HG03378 (cell line): ENCODE measurements around the gene ITGB1BP2.
"Not testable (repeated sequence)": the region's sequence is repeated elsewhere in the genome, so short reads cannot be mapped to it uniquely, and the experiment has no call there.

Experiments
- ATAC-seq: cut with Tn5 transposase; IDR thresholded peaks from one replicate; pipeline ENCODE4 v1.9.1; 2021; ENCODE audit warnings: mild to moderate bottlenecking, moderate library complexity; ENCODE audit not compliant: unreplicated experiment

Gene ITGB1BP2

DNA sequence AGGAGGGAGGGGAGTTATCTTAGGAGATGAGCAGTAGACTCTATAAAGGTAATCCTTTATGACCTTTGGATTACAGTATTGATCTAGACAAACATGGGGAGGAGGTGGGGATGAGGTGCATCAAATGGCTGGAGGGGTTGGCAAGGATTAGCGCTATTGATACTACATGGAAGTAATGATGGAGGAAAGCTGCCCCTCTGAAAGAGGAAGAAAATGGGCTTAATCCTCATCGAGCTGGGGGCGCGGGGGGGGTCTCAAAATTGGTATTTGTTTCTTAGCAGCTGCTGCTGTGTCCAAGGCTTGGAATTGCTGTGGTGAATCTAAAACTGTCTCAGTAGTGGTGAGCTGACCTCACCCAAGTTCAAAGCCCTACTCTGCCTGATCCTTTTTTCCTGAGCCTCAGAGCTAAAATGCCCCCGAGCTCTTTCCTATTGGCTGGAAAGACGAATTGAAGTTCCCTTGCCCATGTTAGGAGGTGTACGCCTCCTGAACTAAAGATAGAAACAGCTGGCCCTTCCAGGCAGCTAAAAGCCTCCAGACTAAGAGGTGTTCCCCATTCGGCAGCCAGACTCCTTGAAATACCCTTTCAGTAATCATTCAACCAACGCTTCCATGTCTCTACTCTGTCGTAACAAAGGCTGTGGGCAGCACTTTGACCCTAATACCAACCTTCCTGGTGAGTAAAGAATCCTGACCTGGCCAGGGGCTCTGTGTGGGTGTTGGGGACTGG, at the start of gene ITGB1BP2:
Gene ITGB1BP2, plus strand, starts transcription at position 556 of the 730 bp plus-strand sequence. Its CDS starts 57 bp downstream, at position 613.
- ATAC-seq: no peak

DNA sequence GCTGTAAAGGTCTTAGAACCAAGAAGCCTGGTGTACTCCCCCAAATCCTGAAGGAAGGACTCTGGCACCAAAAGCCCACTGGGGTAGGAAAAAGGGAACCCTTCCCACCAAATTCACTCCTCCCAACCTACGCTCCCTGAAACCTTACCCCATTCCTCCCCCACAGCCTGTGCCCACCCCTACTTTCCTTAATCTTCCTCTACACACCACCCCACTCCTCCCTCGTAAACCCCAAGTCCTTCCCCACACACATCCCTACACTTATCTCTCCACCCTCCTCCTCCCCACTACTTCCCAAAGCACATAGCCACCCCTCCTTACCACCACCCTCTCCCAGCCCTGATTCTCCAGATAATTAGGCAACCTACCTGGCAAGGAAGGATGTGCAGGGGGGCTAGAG, 49.3 kb upstream of the ITGB1BP2 start:
- no peak for ATAC-seq

DNA sequence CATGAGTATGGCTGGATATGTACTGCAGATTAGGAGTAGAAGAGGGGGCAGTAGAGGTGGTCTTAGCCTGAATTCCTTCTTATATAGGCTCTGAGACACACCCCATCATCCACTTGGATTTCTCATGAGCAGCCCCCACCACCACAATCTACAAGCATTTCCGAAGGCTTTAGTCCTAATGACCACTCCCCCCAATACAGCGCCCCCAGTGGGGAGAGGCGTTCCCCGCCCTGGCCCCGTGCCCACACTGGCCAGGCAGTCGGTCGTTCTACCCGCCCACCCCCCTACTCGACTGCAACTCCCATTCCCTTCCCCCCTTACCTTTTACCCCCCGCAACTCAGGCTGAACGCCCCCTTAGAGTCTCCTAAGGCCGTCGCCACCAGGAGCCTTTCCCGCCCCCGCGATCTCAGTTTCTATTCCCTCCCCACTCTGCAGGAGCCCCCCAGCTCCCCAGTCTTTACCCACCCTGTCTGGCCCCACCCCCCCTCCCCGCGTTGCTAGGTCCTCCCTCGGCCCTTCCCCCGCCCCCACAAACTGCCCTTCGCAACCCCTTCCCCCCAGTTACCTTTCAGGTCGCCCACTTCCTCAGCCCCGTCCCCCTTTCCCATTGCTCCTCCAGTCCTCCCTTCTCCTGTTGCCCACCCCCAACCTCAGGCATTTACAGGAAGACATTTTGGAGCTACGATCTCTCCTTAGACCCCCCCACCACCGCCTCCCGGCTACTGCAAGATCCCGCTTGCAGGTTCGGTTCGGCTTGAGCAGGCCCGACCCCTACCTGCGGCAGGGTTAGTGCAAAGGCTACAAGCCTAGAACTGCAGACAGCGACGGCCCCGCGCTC, 48.1 kb upstream of the ITGB1BP2 start:
- no peak for ATAC-seq

DNA sequence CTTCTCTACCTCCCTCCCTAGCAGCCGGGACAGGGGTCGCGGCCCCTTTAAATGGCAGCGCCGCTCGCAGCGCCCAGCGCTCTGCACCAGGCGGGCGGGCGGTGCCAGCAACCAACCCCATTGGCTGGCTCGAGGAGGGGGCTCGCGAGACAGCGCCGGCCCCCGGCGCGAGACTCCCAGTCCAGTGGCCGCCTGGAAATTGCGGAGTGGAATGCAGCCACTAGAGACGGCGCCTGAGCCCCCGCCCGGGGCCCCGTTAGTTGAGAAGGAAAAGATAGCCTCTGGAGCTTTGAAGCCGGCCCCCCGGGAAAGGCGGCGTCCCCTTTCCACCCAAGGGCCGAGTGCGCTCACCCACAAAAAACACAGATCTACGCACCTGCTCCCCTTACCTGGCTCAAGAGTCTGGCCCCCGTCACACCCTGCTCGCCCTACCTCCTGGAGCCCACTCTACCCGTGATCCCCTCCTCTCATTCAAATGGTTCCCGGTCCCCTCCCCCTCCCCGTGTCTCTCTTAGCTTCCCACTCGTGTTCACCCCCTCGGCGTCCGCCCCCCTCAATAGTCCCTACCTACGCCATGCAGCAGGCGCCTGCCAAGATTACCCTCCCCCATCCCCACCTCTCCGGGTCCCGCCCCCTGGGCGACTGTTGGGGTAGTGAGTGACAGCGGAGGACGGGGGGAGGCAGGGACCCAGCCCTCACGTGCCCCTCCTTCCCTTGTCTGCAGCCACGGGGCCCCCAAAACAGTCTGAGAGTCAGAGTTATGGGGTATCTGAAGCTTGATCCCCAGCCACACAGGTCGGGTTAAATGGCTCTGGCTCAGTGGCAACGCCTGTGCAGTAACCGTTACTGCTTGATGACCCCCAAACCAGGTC, 47.2 kb upstream of the ITGB1BP2 start, which contains the start of gene ZMYM3:
Gene ZMYM3, minus strand, starts transcription at position 49 of the 872 bp plus-strand sequence. CDS start 885 bp downstream, outside the sequence.
- ATAC-seq: peak; percentile 61

DNA sequence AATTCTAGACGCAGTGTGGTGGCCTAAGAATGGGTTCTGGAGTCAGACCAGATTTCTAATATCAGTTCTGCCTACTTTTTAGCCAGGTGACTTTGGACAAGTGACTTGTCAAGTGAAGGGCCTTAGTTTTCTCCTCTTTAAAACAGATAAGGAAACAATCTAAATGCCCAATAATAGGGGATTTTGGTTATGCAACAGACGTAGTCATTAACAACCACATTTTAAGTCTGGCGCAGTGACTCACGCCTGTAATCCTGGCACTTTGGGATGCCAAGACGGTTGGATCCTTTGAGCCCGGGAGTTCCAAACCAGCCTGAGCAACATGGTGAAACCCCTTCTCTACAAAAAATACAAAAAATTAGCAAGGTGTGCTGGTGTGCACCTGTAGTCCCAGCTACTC, 45.5 kb upstream of the ITGB1BP2 start:
- no peak for ATAC-seq

DNA sequence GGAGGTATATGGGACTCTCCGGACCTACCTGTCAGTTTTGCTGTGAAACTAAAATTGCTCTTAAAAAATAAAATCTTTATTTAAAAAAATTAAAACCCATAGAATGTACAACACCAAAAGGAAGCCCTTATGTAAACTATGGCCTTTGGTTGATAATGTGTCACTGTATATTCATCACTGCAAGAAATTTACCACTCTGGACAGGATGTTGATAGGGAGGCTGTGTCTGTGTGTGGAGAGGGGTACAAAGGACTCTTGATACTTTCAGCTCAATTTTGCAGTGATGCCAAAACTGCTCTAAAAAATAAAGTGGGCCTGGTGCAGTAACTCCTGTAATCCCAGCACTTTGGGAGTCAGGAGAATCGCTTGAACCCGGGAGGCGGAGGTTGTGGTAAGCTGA, 44.7 kb upstream of the ITGB1BP2 start:
- ATAC-seq: no peak

DNA sequence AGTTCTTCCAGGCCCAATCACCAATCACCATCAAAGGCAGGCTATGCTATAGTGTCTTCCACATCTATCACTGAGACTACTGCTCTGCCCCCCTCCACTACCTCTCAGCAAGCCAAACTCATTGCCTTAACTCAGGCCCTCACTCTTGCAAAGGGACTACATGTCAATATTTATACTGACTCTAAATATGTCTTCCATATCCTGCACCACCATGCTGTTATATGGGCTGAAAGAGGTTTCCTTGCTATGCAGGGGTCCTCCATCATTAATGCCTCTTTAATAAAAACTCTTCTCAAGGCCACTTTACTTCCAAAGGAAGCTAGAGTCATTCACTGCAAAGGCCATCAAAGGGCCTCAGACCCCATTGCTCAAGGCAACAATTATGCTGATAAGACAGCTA, 32.9 kb upstream of the ITGB1BP2 start:
- ATAC-seq: not testable (repeated sequence)

DNA sequence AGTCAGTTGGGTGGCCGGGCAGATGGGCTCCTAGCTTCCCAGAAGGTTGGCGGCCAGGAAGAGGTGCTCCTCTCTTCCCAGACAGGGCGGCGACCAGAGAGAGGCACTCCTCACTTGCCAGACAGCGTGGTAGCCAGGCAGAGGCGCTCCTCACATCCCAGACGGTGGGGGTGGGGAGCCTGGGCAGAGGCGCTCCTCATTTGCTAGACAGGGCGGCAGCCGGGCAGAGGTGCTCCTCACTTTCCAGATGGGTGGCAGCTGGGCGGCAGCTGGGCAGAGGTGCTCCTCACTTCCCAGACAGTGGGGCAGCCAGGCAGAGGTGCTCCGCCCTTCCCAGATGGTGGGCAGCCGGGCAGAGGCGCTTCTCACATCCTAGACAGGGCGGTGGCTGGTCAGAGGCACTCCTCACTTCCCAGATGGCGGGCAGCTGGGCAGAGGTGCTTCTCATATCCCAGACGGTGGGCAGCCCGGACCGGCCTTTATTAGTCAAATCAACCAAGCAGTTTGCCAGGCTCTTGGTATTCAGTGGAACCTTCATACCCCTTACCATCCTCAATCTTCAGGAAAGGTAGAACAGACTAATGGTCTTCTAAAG, 31.7 kb upstream of the ITGB1BP2 start:
- ATAC-seq: no peak

DNA sequence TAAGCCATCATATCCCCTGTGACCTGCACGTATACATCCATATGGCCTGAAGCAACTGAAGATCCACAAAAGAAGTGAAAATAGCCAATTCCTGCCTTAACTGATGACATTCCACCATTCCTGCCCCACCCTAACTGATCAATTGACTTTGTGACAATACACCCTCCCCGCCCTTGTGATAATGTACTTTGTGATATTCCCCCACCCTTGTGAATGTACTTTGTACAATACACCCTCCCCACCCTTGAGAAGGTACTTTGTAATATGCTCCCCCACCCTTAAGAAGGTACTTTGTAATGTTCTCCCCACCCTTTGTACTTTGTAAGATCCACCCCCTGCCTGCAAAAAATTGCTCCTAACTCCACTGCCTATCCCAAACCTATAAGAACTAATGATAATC, 29.2 kb upstream of the ITGB1BP2 start:
- ATAC-seq: not testable (repeated sequence)

DNA sequence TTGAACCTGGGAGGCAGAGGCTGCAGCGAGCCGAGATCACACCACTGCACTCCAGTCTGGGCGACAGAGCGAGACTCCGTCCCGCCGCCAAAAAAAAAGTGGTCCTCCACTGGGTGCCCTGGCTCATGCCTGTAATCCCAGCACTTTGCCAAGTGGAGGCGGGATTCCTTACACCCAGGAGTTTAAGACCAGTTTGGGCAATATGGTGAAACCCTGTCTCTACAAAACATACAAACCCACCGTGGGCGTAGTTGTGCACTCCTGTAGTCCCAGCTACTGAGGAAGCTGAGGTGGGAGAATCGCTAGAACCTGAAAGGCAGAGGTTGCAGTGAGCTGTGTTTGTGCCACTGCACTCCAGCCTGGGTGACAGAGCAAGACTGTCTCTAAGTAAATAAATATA, 20.2 kb upstream of the ITGB1BP2 start:
- ATAC-seq: not testable (repeated sequence)

DNA sequence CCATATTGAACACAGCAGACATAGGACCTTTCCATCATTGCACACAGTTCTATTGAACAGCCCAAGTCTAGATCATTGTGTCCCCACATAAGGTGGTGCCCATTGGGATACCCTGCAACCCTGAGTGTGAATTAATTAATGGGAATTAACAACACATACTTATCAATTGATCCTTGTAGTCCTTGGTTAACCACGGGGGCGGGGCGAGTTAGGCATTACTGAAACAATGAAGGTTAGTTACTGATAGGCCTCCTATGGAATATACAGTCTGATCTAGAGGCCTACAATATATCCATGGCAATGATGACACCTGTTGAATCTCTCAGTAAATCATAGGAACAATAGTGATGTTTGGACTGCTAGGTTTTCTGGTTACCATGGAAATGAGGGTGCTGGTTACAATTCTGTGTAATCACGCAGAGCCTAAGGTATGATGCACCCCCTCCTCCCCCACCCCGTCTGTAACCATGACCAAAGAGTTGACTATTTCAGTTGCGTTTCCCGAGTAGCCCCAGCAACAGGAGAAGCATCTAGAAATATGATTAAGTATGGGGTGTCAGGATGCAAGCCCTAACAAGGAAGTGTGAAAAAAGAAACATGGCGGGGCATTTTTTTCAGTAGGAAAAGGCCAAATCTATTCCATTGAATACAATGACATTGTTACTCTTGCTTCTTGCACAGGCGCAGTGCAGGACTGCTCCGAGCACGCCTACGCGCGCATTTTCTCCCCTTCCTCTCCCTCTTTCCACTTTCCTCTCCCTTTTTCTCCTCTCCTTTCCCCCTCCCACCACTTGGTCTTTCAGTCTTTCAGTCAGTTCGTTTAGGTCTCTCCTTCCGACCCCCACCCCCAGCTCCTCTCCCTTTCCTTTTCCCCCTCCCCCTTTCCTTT, 18.8 kb upstream of the ITGB1BP2 start:
- peak; percentile 22 for ATAC-seq

DNA sequence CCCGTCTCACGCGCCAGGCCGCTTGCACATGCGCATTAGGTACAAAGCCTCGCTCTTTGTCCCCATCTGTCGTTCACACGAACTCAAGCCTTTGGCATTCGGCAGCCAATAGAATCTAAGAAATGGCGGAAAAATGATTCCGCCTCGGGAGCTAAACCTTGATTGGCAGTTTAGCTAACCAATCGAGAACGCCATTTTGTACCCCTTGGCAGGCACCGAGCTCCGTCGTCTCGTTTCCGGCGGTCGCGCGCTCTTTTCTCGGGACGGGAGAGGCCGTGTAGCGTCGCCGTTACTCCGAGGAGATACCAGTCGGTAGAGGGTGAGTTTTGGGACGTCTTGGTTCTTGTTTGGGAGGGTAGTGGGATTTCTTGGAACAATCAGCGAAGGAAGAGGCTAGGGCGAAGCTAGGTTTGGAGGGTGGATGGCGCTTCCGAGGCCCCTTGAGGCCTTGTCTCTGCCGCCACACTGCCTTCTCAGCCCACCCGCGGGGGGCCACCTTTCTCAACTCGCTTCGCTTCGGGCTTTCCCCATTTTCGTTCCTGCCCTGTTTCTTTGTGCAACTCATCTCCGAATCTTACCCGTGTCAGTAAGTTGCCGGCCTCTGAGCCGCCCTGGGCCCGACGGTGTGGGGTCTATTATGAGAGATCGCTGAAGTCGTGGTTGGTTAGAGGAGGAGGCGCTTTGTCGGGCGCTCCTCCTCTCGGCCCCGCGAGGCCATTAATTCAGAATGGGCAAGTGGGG, 18.0 kb upstream of the ITGB1BP2 start, which contains the start of gene NONO:
Gene NONO, plus strand, starts transcription at position 233 of the 741 bp plus-strand sequence. CDS start 7,003 bp downstream, outside the sequence.
- ATAC-seq: peak; percentile 90

DNA sequence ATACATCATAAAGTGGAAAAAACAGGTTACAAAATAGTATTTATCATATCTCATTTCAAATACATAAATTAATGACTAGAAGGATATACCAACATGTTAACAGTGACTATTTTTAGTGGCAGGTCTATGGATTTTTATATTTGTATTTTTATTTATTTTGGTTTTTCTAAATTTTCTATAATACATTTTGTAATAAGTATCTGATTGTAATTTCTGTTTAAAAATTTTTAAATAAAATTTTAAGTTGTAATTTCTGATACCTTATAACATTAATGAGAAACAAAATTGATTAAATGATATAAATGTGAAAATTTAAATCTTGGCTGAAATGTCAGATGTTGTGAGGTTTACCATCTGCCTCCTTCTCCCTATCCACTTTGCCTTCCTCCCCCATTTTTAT, 15.6 kb upstream of the ITGB1BP2 start:
- no peak for ATAC-seq

DNA sequence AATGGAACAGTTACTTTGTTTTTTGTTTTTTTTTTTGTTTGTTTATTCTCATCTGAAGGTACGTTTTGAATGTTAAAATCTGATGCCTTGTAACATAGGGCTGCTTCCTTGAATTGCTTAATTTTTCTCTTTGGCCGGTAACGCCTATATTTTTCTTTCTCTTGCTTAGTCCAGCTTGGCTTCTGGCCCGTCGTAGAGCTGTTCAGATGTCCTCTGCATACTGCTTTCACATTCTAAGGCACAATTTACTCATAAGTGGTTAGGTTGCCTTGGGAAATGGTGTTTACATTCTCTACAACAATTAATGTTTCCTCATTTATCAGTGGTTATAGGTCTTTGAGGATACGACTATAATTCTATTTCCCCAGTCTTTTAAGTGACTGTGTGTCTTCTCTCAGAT, 10.2 kb upstream of the ITGB1BP2 start:
- ATAC-seq: no peak

DNA sequence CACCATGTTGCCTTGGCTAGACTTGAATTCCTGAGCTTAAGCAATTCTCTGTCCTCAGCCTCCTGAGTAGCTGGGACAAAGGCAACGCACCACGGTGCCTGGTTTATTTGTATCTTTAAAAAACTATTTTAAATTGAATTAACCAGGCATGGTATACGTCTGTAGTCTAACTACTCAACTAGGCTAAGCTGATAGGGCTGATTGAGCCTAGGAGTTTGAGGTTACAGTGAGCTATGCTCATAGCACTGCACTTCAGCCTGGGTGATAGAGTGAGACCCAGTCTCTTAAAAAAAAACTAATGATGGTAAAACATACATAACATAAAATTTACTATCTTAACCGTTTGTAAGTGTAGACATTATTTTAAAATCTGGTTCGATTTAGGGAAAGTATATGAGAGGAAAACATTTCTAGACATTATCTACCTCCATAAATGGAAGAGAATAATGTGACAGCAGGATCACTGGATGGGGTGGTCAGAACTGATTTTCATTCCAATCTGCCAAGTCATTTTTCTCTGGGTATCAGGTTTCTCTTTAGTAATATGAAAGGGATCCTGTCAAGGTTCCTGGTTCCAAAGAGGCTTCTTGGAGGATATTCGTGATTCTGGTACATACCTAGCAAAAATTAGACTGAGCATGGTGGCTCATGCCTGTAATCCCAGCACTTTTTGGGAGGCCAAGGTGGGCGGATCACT, 8.7 kb upstream of the ITGB1BP2 start:
- ATAC-seq: no peak

DNA sequence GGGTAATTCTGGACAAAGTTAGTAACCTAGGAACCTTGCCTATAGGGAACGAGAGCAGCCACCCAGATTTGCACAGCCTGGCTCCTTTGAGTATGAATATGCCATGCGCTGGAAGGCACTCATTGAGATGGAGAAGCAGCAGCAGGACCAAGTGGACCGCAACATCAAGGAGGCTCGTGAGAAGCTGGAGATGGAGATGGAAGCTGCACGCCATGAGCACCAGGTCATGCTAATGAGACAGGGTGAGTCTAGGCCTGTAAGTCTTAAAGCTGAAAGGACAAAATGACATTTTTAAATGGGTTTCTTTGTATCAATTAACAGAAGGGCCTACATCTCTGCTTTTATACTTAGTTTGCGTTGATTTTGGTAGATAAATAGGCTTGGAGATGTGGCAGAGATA, 4.7 kb upstream of the ITGB1BP2 start:
- no peak for ATAC-seq

DNA sequence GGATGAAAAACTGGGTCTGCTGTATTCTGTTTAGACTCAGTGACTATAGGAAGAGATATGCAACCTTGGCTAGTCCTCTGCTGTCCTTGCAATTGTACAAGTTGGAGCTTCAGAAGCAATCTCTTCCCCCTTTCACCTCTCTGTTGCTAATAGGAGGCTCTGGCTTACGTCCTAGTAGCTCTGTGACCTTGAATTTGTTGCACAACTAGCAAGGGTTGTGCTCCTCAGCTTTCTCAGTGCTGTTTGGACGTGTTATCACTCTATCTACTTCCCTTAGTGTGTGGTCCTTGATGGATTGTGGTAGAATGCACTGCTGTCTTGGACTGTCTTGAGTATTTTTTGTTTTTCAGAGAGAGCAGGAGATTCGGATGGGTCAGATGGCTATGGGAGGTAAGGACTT, 3.4 kb upstream of the ITGB1BP2 start:
- ATAC-seq: no peak

DNA sequence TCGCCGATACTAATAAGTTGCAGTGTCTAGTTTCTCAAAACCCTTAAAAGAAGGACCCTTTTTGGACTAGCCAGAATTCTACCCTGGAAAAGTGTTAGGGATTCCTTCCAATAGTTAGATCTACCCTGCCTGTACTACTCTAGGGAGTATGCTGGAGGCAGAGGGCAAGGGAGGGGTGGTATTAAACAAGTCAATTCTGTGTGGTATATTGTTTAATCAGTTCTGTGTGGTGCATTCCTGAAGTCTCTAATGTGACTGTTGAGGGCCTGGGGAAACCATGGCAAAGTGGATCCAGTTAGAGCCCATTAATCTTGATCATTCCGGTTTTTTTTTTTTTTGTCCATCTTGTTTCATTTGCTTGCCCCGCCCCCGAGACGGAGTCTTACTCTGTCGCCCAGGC, 1.5 kb upstream of the ITGB1BP2 start:
- ATAC-seq: not testable (repeated sequence)
